Epithelial cell of proximal tubule (primary cell): Measurements from ENCODE around the gene HYCC1. TPM values are rescaled to one million over a fixed set of nuclear protein-coding genes. Genes with fewer than 3 reads are reported as not detected.

Source experiments
- DNase-seq: peaks from one replicate; pipeline ENCODE4 v3.0.0-alpha.2; 2011; ENCODE audit warnings: low read depth
- H3K4me3 ChIP-seq: 2 replicates; pipeline ENCODE4 v1.5.1; 2011; ENCODE audit warnings: low read depth, mild to moderate bottlenecking, low read length
- total RNA-seq: library from RNA; depleted of rRNA; stranded (reverse); fragments of >200 nt; gene quantifications from 2 replicates; pipeline ENCODE4 v1.2.3, GENCODE V29; 2015
- TF ChIP-seq, protein P1 (sequence below): conservative IDR thresholded peaks from 2 replicates; pipeline ENCODE4 v1.5.1; 2012; ENCODE audit warnings: low read depth, mild to moderate bottlenecking, low read length

The HYCC1 gene
- total RNA-seq, 1 donor from 2014 or later = 29.7 TPM

DNA sequence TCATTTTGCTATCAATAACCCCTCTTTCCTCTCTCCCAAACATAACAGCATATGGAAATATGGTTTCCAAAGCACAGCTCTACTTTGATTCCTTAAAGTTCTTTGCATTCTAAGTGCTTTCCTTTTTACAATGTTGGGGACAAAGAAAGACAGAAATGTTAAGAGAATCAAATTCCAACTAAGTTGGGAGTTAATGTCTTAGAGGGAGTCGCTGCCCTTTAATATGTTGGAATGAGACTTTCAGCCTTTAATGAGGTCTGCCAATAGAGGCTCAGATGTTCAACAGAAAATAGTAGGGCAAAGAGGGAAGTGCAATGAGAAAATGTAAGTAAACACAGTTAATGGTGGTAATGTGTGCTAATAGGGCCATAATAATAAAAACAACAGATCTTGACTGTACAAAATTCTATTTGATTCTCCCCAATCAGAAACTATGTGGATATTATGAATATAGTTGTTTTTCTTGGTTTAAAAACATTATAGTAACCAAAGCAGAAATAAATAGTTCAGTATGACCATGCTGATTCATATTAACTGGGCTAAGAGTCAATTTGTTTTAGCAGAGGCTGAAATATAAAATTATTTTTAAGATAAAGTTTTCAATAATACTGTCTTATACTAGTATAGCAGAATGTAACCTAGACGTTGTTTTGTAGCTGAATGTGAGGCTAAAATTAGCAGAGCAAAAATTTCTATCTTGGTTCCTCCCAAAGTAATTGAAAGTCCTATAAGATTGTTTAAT lies 10.3 kb downstream of the HYCC1 start:
- TF ChIP-seq, protein P1, sequence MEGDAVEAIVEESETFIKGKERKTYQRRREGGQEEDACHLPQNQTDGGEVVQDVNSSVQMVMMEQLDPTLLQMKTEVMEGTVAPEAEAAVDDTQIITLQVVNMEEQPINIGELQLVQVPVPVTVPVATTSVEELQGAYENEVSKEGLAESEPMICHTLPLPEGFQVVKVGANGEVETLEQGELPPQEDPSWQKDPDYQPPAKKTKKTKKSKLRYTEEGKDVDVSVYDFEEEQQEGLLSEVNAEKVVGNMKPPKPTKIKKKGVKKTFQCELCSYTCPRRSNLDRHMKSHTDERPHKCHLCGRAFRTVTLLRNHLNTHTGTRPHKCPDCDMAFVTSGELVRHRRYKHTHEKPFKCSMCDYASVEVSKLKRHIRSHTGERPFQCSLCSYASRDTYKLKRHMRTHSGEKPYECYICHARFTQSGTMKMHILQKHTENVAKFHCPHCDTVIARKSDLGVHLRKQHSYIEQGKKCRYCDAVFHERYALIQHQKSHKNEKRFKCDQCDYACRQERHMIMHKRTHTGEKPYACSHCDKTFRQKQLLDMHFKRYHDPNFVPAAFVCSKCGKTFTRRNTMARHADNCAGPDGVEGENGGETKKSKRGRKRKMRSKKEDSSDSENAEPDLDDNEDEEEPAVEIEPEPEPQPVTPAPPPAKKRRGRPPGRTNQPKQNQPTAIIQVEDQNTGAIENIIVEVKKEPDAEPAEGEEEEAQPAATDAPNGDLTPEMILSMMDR = no peak
- no peak for DNase-seq
- H3K4me3 ChIP-seq = no peak overlapping the region

DNA sequence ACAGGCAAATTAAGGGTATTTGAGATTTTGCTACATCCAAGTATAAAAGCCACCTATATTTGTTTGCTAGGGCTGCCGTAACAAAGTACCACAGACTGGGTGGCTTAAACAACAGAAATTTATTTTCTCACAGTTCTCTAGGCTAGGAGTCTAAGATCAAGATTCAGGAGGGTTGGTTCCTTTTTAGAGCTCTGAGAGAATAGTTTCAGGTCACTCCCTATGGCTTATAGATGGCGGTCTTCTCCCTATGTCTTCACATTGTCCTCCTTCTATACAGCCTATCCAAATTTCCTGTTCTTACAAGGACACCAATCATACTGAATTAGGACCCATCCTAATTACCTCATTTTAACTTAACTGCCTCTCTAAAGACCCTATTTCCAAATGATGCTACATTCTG lies 11.2 kb downstream of the HYCC1 start:
- TF ChIP-seq, protein P1 = no peak
- no peak for DNase-seq
- no peak overlapping the region for H3K4me3 ChIP-seq

DNA sequence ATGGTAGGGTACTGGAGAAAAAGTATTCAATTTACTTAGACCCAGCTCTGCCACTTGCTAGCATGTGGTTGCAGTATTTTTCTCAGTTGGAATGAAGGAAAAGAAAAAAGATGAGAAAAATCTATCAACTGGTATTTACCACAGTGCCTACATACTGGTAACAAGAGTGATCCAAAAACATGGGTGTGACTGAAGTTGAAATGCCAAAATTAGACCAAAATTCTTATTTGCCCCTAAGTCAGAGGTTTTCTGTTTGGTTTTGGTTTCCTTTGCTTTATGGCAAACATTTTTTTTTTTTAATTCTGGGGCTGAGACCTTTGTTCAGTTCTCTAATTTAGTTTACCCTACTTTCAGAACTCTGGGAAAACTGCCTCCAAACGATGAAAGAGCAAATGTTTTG lies 12.3 kb downstream of the HYCC1 start:
- H3K4me3 ChIP-seq = no peak overlapping the region
- TF ChIP-seq, protein P1 = no peak
- DNase-seq = no peak

DNA sequence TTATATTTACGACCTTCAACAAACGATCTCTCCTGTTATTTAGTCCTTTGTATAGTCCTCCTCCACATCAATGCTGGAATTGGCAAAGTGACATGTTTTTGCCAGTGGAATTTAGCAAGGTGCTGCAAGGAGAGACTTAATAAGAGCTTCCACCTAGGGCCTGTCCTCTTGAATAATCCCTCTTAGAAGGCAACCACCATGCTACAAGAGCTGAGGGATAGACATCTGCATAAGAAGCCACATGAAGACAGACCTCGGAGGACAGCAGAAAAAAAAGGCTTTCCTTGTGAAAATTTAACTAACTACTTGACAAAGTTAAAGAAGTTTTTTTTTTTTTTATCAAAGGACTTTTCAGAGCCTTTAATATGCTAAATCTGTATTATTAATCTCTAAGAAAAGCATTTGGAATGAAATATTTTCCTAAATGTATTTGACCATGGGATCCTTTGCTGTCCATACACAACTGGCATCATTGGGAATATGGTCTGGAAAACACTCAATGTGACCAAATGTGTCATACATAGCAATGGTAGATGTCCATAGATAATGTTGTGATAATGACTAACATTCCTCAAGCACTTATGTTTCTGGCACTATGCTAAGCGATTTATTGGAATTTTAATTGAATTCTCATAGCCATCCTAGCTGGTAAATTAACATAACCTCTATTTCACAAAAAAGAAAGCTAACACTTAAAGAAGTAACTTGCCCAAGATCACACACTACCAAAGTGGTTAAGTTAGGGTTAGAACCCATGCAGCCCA lies 13.2 kb downstream of the HYCC1 start:
- H3K4me3 ChIP-seq = no peak overlapping the region
- TF ChIP-seq, protein P1 = no peak
- DNase-seq = no peak

DNA sequence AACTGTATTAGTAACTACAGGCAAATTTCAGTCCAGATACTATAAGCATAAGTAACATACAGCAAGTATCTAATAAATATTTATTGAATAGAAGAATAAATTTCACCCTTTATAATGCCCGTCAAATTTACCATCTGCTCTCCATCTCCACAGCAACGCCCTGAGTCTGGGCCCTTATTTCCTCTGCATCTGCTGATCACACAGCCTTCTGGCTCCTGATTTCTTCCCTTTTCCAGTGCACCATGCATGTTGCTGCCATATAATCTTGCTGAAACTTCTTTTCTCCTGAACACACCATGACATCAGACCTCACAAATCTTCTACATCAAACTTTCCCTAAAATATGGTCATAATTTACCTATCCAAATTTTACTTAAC lies 15.4 kb downstream of the HYCC1 start:
- TF ChIP-seq, protein P1 = no peak
- no peak overlapping the region for H3K4me3 ChIP-seq
- no peak for DNase-seq

DNA sequence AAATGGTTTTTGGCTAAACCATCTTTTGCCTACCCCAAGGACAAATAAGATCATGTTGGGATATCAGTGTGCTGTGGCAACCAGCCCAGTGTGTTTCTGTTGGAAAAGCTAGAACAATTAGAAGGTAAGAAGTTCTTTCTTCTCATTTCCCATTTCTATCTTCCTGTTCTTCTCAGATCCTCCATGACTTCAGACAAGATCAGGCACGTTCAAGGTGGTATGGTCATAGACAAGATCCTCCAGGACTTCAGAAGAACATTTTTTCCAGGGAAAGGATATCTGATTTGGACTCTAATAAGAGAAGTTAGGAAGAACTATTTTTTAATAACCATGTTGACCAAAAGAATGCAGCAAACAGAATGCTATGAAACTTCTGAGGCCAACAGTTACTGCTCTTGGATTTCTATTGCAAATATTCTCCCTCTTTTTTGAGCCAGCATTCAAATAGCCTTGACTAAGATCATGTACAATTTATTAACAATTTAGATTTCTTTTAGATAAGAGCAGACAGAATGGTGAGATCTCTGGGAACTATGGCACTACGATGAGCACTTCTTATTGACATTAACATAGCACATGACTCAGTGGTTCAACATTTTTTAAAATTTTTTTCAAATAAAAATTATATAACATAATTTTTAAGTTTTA lies 15.9 kb downstream of the HYCC1 start:
- no peak for DNase-seq
- H3K4me3 ChIP-seq = no peak overlapping the region
- TF ChIP-seq, protein P1 = no peak
